Measurements from ENCODE around the gene AQP3.

DNA sequence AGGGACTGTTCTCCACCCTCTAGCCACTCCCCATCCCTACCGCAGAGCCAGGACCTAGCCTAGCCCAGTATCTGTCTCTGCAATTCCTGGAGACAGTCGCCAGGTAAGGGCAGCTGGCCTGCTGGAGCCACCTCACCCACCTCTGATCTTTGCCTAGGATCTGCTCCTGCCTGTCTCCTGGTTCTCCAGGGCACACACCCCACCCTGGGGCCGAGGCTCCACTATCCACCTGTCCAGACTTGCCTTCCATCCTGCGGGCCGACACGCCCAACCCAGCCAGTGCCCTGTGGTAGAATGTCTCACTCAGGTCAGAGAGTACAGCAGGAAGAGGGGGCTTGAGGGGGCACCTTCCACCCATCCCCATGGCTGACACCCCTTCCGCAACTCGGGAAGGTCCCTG lies 29.3 kb downstream of the AQP3 start:
- TF ChIP-seq POLR2A (IDR thresholded peaks at IDR 0.05; ENCODE audit: low read length) (no peak), GATA1 (IDR thresholded peaks at IDR 0.05; ENCODE audit: low read depth, low read length) (no peak)

Measured in erythroblast (primary cell).